Spleen (tissue), 7 donors: Measurements from ENCODE around the gene PNPT1.

Source experiments
- CTCF ChIP-seq, 11 experiments: fragments of 200-600 bp in 7 of 11; fragments of 450-650 bp in 4 of 11; sonication (generic) in 4 of 11; IDR thresholded peaks in 8 of 11; conservative IDR thresholded peaks in 3 of 11; 1 replicate in 7 of 11; 2 replicates in 4 of 11; pipeline versions ENCODE4 v1.4.0 to v1.8.0; 2016 to 2021; ENCODE audit warnings: antibody characterized with exemption in 11 of 11, inconsistent platforms in 4 of 11, mild to moderate bottlenecking in 1 of 11
- POLR2A ChIP-seq, 3 donors: fragments of 450-650 bp; IDR thresholded peaks; one replicate each; pipeline ENCODE4 v1.5.1; 2017; ENCODE audit warnings: antibody characterized with exemption in 3 of 3, mild to moderate bottlenecking in 1 of 3
- donor health status: DM: no; HTN: no; CAD: no; lungs with moderate emphysema.
- donor health status: DM: no; HTN: no; CAD: no.
- donor health status: DM: no; HTN: no; CAD: no.

DNA sequence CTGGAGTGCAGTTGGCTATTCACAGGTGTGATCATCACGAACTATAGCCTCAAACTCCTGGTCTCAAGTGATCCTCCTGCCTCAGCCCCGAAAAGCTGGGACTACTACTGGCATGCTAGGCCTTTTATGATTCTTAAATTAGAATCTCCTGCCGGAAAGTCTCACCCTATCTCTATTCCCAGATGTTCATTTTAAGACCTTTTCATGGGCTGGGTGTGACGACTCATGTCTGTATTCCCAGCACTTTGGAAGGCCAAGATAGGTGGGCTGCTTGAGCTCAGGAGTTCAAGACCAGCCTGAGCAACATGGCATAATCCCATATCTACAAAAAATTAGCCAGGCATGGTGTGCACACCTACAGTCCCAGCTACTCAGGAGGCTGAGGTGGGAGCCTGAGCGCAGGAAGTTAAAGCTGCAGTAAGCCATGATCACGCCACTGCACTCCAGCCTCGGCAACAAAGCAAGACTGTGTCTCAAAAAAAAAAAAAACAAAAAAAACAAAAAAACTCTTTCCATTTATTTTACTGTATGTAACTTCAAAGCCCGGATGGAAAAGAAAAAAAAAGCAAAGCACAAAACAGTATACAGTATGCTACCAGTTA is 84.3 kb downstream of the PNPT1 start:
- TF ChIP-seq CTCF (IDR thresholded peaks at IDR 0.05 in 8 of 11, conservative IDR thresholded peaks at IDR 0.05 in 3 of 11), result no peak
- TF ChIP-seq POLR2A (IDR thresholded peaks at IDR 0.05), result no peak
